ENCODE measurements around the gene ADAM33. TPM values are rescaled to one million over a fixed set of nuclear protein-coding genes. Genes with fewer than 3 reads are reported as not detected.

The ADAM33 gene
- polyA plus RNA-seq, 3 donors = not detected

DNA sequence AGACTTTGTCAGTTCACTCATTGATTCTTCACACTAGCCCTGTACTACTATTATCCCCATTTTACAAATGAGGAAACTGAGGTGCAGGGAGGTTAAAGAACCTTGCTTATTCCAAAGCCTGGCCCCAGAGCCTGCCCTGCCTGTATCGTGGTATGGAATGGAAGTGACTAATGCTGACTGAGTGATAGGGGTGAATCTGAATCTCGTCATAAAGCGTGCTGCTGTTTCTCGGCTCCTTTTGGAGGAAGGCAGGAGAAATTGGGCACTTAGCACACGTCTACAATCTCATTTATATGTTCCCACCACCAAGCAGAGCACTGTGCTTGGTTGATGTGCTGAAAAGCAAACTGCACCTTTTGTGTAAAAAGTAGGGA, 35.8 kb downstream of the ADAM33 start:
- no peak overlapping the region for H3K4me3 Mint-ChIP-seq

DNA sequence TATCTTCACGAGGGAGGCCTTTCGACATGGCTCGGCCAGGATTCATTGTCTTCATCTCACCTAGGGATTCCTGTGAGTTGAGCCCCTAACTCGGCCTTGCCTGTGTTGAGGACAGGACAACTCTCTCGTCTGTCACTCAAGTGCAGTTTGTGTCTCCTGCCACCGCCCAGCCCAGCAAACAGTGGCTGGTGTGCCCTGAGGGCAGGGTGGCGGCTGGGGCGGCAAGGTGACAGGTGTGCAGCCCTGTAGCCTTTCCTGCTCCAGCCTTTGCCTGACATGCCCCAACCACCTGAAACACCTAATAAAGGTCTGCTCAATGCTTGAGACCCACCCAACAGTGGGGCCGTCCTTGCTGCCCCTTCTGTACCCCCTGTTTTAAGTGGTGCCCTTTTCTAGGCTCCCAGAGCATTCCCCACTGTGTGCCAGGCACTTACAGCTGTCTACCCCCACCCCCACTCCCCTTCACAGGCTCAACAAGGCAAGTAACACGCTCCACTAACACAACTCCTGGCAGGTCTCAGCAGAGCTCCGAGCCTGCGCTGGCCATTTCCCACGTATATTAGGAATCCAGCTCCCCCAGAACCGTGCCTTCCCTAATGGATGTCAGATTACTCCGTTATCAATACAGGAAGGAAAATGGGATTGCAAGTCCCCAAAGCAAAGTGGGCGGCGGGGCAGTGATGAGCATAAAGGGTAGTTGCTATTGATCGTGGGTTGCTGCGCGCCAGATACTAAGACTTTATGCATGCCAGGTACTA, 36.3 kb downstream of the ADAM33 start:
- Mint-ChIP-seq H3K36me3 (peaks cover 79 to 86% of the 10 kb centered on the region in 2 donors), H3K9me3 (no peaks in the 10 kb centered on the region), H3K27ac (no peak overlapping the region), H3K4me3 (no peak overlapping the region), H3K4me1 (no peaks in the 10 kb centered on the region), H3K27me3 (ENCODE audit: low read depth in 3 of 3) (no peaks in the 10 kb centered on the region)
- no peak overlapping the region for H3K4me2 ChIP-seq (replicated peaks; ENCODE audit: extremely low read depth, low read length, poor library complexity, severe bottlenecking)
- no peak overlapping the region for H3K9ac ChIP-seq (ENCODE audit: insufficient read depth, low read length, poor library complexity, severe bottlenecking)
- no peaks in the 10 kb centered on the region for H3K4me1 ChIP-seq (ENCODE audit: control insufficient read depth in 1 of 2, insufficient read depth in 2 of 2, low read length in 2 of 2)
- intact Hi-C loops (cut with micrococcal nuclease) = no loop called here
- peaks cover 56 to 89% of the 10 kb centered on the region in 2 donors for H3K36me3 ChIP-seq (replicated peaks in 1 of 2; ENCODE audit: control insufficient read depth in 1 of 2, insufficient read depth in 2 of 2, low read length in 2 of 2)
- no peak overlapping the region for H3K4me3 ChIP-seq (replicated peaks in 1 of 3; ENCODE audit: low read depth in 2 of 3, low read length in 3 of 3)
- 99% methylated on average over 13 of the region's 20 CpGs for WGBS (ENCODE audit: insufficient coverage)
- H4K20me1 ChIP-seq (ENCODE audit: insufficient read depth, low read length) = no peaks in the 10 kb centered on the region
- H2AFZ ChIP-seq (ENCODE audit: insufficient read depth, low read depth, low read length, poor library complexity, severe bottlenecking) = no peak overlapping the region
- no peaks in the 10 kb centered on the region for H3K79me2 ChIP-seq (ENCODE audit: insufficient read depth, low read length)
- H3K27me3 ChIP-seq (ENCODE audit: control insufficient read depth in 2 of 2, insufficient read depth in 2 of 2, low read length in 2 of 2) = no peaks in the 10 kb centered on the region
- no peaks in the 10 kb centered on the region for H3K9me3 ChIP-seq (replicated peaks in 1 of 2; ENCODE audit: control insufficient read depth in 1 of 2, insufficient read depth in 1 of 2, low read length in 2 of 2)
- DNase-seq = no peak
- TF ChIP-seq CTCF (IDR thresholded peaks at IDR 0.05) = no peak
- no peak overlapping the region for H3K27ac ChIP-seq (ENCODE audit: low read depth in 1 of 2, low read length in 2 of 2)

More for the DNA sequence above, 35.8 kb downstream of the ADAM33 start:
- Mint-ChIP-seq H3K9me3 (no peaks in the 10 kb centered on the region), H3K27me3 (ENCODE audit: low read depth in 3 of 3) (no peaks in the 10 kb centered on the region), H3K36me3 (peaks cover 80 to 87% of the 10 kb centered on the region in 2 donors), H3K4me1 (no peaks in the 10 kb centered on the region), H3K27ac (no peak overlapping the region)
- Histone ChIP-seq H3K79me2 (ENCODE audit: insufficient read depth, low read length) (no peaks in the 10 kb centered on the region), H3K4me1 (ENCODE audit: control insufficient read depth in 1 of 2, insufficient read depth in 2 of 2, low read length in 2 of 2) (no peaks in the 10 kb centered on the region), H2AFZ (ENCODE audit: insufficient read depth, low read depth, low read length, poor library complexity, severe bottlenecking) (no peak overlapping the region), H4K20me1 (ENCODE audit: insufficient read depth, low read length) (no peaks in the 10 kb centered on the region), H3K4me2 (replicated peaks; ENCODE audit: extremely low read depth, low read length, poor library complexity, severe bottlenecking) (no peak overlapping the region), H3K27ac (ENCODE audit: low read depth in 1 of 2, low read length in 2 of 2) (no peak overlapping the region), H3K9me3 (replicated peaks in 1 of 2; ENCODE audit: control insufficient read depth in 1 of 2, insufficient read depth in 1 of 2, low read length in 2 of 2) (no peaks in the 10 kb centered on the region), H3K27me3 (ENCODE audit: control insufficient read depth in 2 of 2, insufficient read depth in 2 of 2, low read length in 2 of 2) (no peaks in the 10 kb centered on the region), H3K9ac (ENCODE audit: insufficient read depth, low read length, poor library complexity, severe bottlenecking) (no peak overlapping the region), H3K36me3 (replicated peaks in 1 of 2; ENCODE audit: control insufficient read depth in 1 of 2, insufficient read depth in 2 of 2, low read length in 2 of 2) (peaks cover 56 to 87% of the 10 kb centered on the region in 2 donors), H3K4me3 (replicated peaks in 1 of 3; ENCODE audit: low read depth in 2 of 3, low read length in 3 of 3) (no peak overlapping the region)
- no peak for DNase-seq
- no peak for TF ChIP-seq CTCF (IDR thresholded peaks at IDR 0.05)
- 100% methylated on average over 1 of the region's 5 CpGs for WGBS (ENCODE audit: insufficient coverage)
- intact Hi-C loops (cut with micrococcal nuclease) = no loop called here

All from CD14-positive monocyte (primary cell).